ENCODE data around the gene EMC6.

The EMC6 gene

GRCh38 chr17:3719265-3719664 is 50.7 kb downstream of the EMC6 start:
- H3K27ac ChIP-seq = no peak overlapping the region
- no peak for DNase-seq (ENCODE audit: low read depth, low spot score)
- H3K9me3 ChIP-seq (ENCODE audit: low read depth, low read length) = no peaks in the 10 kb centered on the region
- H3K9ac ChIP-seq (ENCODE audit: insufficient read length) = no peak overlapping the region
- peaks cover 59% of the 10 kb centered on the region for H3K36me3 ChIP-seq (ENCODE audit: insufficient read depth, low read length)
- no peak overlapping the region for H3K4me3 ChIP-seq
- TF ChIP-seq FOXP2 (optimal IDR thresholded peaks at IDR 0.05; ENCODE audit: control extremely low read depth, extremely low read length, insufficient read depth) (no peak), EZH2 (IDR thresholded peaks at IDR 0.05) (no peak), POLR2AphosphoS5 (IDR thresholded peaks at IDR 0.05; ENCODE audit: borderline replicate concordance, low read depth, low read length) (no peak)
